Peyer's patch (tissue), 4 donors: Measurements from ENCODE around the gene SLC25A22. TPM values are rescaled to one million over a fixed set of nuclear protein-coding genes. Genes with fewer than 3 reads are reported as not detected.

Experiments used
- DNase-seq, 3 donors: peaks; one replicate each; pipeline ENCODE4 v3.0.0-alpha.2; 2017 to 2019
- H3K27ac ChIP-seq, 4 donors: fragments of 200-600 bp; sonication (generic); one replicate each; pipeline ENCODE4 v1.5.1; 2016 to 2019
- H3K27me3 ChIP-seq, 2 donors: fragments of 200-600 bp; sonication (generic); one replicate each; pipeline ENCODE4 v1.5.1; 2019
- H3K36me3 ChIP-seq, 3 donors: fragments of 200-600 bp; sonication (generic); one replicate each; pipeline ENCODE4 v1.5.1; 2016 to 2019
- H3K4me1 ChIP-seq, 4 donors: fragments of 200-600 bp; sonication (generic); one replicate each; pipeline ENCODE4 v1.5.1; 2016 to 2019
- H3K4me3 ChIP-seq, 4 donors: fragments of 200-600 bp; sonication (generic); 1 replicate in 3 of 4; 2 replicates in 1 of 4; pipeline ENCODE4 v1.5.1; 2016 to 2019; ENCODE audit warnings: mild to moderate bottlenecking in 1 of 4
- H3K9me3 ChIP-seq, 4 donors: fragments of 200-600 bp; sonication (generic); one replicate each; pipeline ENCODE4 v1.5.1; 2016 to 2019; ENCODE audit warnings: mild to moderate bottlenecking in 1 of 4
- CTCF ChIP-seq, 6 experiments: fragments of 450-650 bp in 4 of 6; fragments of 200-600 bp in 2 of 6; sonication (generic) in 1 of 6; IDR thresholded peaks; one replicate each; pipeline ENCODE4 v1.5.1; 2017 to 2019; ENCODE audit warnings: antibody characterized with exemption in 6 of 6, mild to moderate bottlenecking in 3 of 6, moderate library complexity in 1 of 6
- POLR2A ChIP-seq, 2 donors: fragments of 450-650 bp; IDR thresholded peaks; one replicate each; pipeline ENCODE4 v1.5.1; 2017; ENCODE audit warnings: antibody characterized with exemption in 2 of 2, mild to moderate bottlenecking in 2 of 2, moderate library complexity in 2 of 2
- total RNA-seq, 4 donors: library from RNA; depleted of rRNA; stranded (reverse); fragments of >200 nt; gene quantifications; one replicate each; pipeline ENCODE4 v1.1.0, GENCODE V29; 2016

Gene SLC25A22
- total RNA-seq, 4 donors from 2014 or later = 14.2 to 22.0 (median 16.6) TPM

- DNase-seq = no peak
- no peak overlapping the region for H3K27ac ChIP-seq
- peaks cover 16 to 65% (median 32%) of the 10 kb centered on the region in 4 donors for H3K4me1 ChIP-seq
- no peaks in the 10 kb centered on the region for H3K9me3 ChIP-seq
- peaks cover 0 to 3% of the 10 kb centered on the region in 2 donors for H3K27me3 ChIP-seq
- H3K4me3 ChIP-seq = no peak overlapping the region
- peaks cover 0 to 38% (median 0%) of the 10 kb centered on the region in 3 donors for H3K36me3 ChIP-seq
- TF ChIP-seq CTCF (IDR thresholded peaks at IDR 0.05) (no peak), POLR2A (IDR thresholded peaks at IDR 0.05) (no peak)
These were observed 25.6 kb upstream of the SLC25A22 start for GRCh38 chr11:823441-824291.

- Histone ChIP-seq H3K36me3 (peaks cover 0 to 38% (median 0%) of the 10 kb centered on the region in 3 donors), H3K27ac (peak overlapping the region in 3 of 4 donors; percentile 96 to 98 (median 97)), H3K4me1 (peaks cover 12 to 48% (median 22%) of the 10 kb centered on the region in 4 donors), H3K4me3 (peak overlapping the region in 2 of 4 donors; percentile 75 to 78), H3K9me3 (no peaks in the 10 kb centered on the region), H3K27me3 (no peaks in the 10 kb centered on the region)
- TF ChIP-seq POLR2A (IDR thresholded peaks at IDR 0.05) = no peak
- TF ChIP-seq CTCF (IDR thresholded peaks at IDR 0.05) = no peak
- no peak for DNase-seq
These were observed 23.7 kb upstream of the SLC25A22 start for GRCh38 chr11:821512-822371.

GRCh38 chr11:820655-821511, 22.8 kb upstream of the SLC25A22 start:
- peaks cover 7 to 39% (median 18%) of the 10 kb centered on the region in 4 donors for H3K4me1 ChIP-seq
- peaks cover 0 to 38% (median 0%) of the 10 kb centered on the region in 3 donors for H3K36me3 ChIP-seq
- TF ChIP-seq CTCF (IDR thresholded peaks at IDR 0.05) (peak in 2 of 6 experiments; percentile 7 to 14), POLR2A (IDR thresholded peaks at IDR 0.05) (peak; percentile 56 to 57)
- peak overlapping the region; percentile 96 to 98 (median 96) for H3K27ac ChIP-seq
- peak in 2 of 3 donors; percentile 86 to 88 for DNase-seq
- peak overlapping the region; percentile 75 to 97 (median 80) for H3K4me3 ChIP-seq
- H3K9me3 ChIP-seq = no peaks in the 10 kb centered on the region
- no peaks in the 10 kb centered on the region for H3K27me3 ChIP-seq

GRCh38 chr11:819943-820649, 22.0 kb upstream of the SLC25A22 start:
- peak overlapping the region; percentile 75 to 97 (median 80) for H3K4me3 ChIP-seq
- H3K4me1 ChIP-seq = peaks cover 5 to 31% (median 18%) of the 10 kb centered on the region in 4 donors
- no peak for TF ChIP-seq CTCF (IDR thresholded peaks at IDR 0.05)
- peak; percentile 87 to 90 for TF ChIP-seq POLR2A (IDR thresholded peaks at IDR 0.05)
- peaks cover 0 to 32% (median 0%) of the 10 kb centered on the region in 3 donors for H3K36me3 ChIP-seq
- peak; percentile 96 to 98 (median 98) for DNase-seq
- no peaks in the 10 kb centered on the region for H3K9me3 ChIP-seq
- peak overlapping the region; percentile 96 to 98 (median 96) for H3K27ac ChIP-seq
- no peaks in the 10 kb centered on the region for H3K27me3 ChIP-seq
